Loucy (cell line): ENCODE results near the gene GKN2.

Source experiments
- H2AFZ ChIP-seq: fragments of 200-600 bp; sonication (generic); 2 replicates; pipeline ENCODE4 v1.6.0; 2016; ENCODE audit warnings: antibody characterized with exemption, mild to moderate bottlenecking, low read length, moderate library complexity
- H3F3A ChIP-seq: fragments of 200-600 bp; 2 replicates; pipeline ENCODE4 v1.6.0; 2016; ENCODE audit warnings: antibody characterized with exemption, low read depth, mild to moderate bottlenecking
- H3K27me3 ChIP-seq: fragments of 200-600 bp; sonication (generic); 2 replicates; pipeline ENCODE4 v1.6.1; 2014; ENCODE audit warnings: low read length, mild to moderate bottlenecking; ENCODE audit not compliant: insufficient read depth, poor library complexity, severe bottlenecking
- H3K36me3 ChIP-seq: fragments of 200-600 bp; sonication (generic); 2 replicates; pipeline ENCODE4 v1.6.1; 2016; ENCODE audit warnings: low read length; ENCODE audit not compliant: insufficient read depth
- H3K4me1 ChIP-seq: fragments of 200-600 bp; sonication (generic); 2 replicates; pipeline ENCODE4 v1.5.1; 2014; ENCODE audit warnings: low read length, mild to moderate bottlenecking; ENCODE audit not compliant: insufficient read depth, poor library complexity, severe bottlenecking
- H3K4me2 ChIP-seq: fragments of 200-600 bp; sonication (generic); 2 replicates; pipeline ENCODE4 v1.6.0; 2014; ENCODE audit warnings: antibody characterized with exemption, low read length, low read depth, mild to moderate bottlenecking; ENCODE audit not compliant: poor library complexity, severe bottlenecking
- H3K4me3 ChIP-seq: fragments of 200-600 bp; sonication (generic); 2 replicates; pipeline ENCODE4 v1.5.1; 2014; ENCODE audit warnings: low read length, mild to moderate bottlenecking, mixed read lengths; ENCODE audit not compliant: poor library complexity, severe bottlenecking
- H3K79me2 ChIP-seq: fragments of 200-600 bp; sonication (generic); 2 replicates; pipeline ENCODE4 v1.6.1; 2014; ENCODE audit warnings: low read length; ENCODE audit not compliant: insufficient read depth
- H3K9ac ChIP-seq: fragments of 200-600 bp; sonication (generic); 2 replicates; pipeline ENCODE4 v1.6.0; 2014; ENCODE audit warnings: mild to moderate bottlenecking, low read depth, low read length, moderate library complexity; ENCODE audit not compliant: poor library complexity, severe bottlenecking
- H3K9me2 ChIP-seq: fragments of 200-600 bp; sonication (generic); replicated peaks from 2 replicates; pipeline ENCODE4 v1.6.1; 2016; ENCODE audit warnings: low read depth, low read length, mixed read lengths
- H3K9me3 ChIP-seq: fragments of 200-600 bp; sonication (generic); 2 replicates; pipeline ENCODE4 v1.6.1; 2014; ENCODE audit warnings: mild to moderate bottlenecking, antibody characterized with exemption, low read length, low read depth; ENCODE audit not compliant: insufficient read depth
- H4K20me1 ChIP-seq: fragments of 200-600 bp; sonication (generic); 2 replicates; pipeline ENCODE4 v1.6.0; 2014; ENCODE audit warnings: antibody characterized with exemption, low read length, mild to moderate bottlenecking; ENCODE audit not compliant: insufficient read depth, poor library complexity, severe bottlenecking
- CTCF ChIP-seq: fragments of 200-600 bp; sonication (generic); conservative IDR thresholded peaks from 2 replicates; pipeline ENCODE4 v1.5.1; 2014; ENCODE audit warnings: mild to moderate bottlenecking, antibody characterized with exemption, low read length
- EZH2phosphoT487 ChIP-seq: fragments of 200-600 bp; IDR thresholded peaks from 2 replicates; pipeline ENCODE4 v1.6.1; 2018; ENCODE audit warnings: antibody characterized with exemption, mild to moderate bottlenecking, moderate library complexity, borderline replicate concordance

GKN2 gene

GRCh38 chr2:68940369-68940768, 12.3 kb downstream of the GKN2 start:
- Histone ChIP-seq H3K4me2 (no peak overlapping the region), H4K20me1 (no peaks in the 10 kb centered on the region), H3K9me3 (no peaks in the 10 kb centered on the region), H3K4me1 (peaks cover 4% of the 10 kb centered on the region), H2AFZ (no peak overlapping the region), H3K9me2 (no peaks in the 10 kb centered on the region), H3K4me3 (no peak overlapping the region), H3K79me2 (no peaks in the 10 kb centered on the region), H3K36me3 (no peaks in the 10 kb centered on the region), H3K9ac (no peak overlapping the region), H3F3A (no peaks in the 10 kb centered on the region), H3K27me3 (no peaks in the 10 kb centered on the region)
- no peak for TF ChIP-seq EZH2phosphoT487
- TF ChIP-seq CTCF: no peak

GRCh38 chr2:68939962-68940361, 12.7 kb downstream of the GKN2 start:
- Histone ChIP-seq H3K4me3 (no peak overlapping the region), H3K9ac (no peak overlapping the region), H3K4me2 (no peak overlapping the region), H3K79me2 (no peaks in the 10 kb centered on the region), H3F3A (no peaks in the 10 kb centered on the region), H3K9me3 (no peaks in the 10 kb centered on the region), H2AFZ (no peak overlapping the region), H4K20me1 (no peaks in the 10 kb centered on the region), H3K9me2 (no peaks in the 10 kb centered on the region), H3K27me3 (no peaks in the 10 kb centered on the region), H3K4me1 (peaks cover 4% of the 10 kb centered on the region), H3K36me3 (no peaks in the 10 kb centered on the region)
- TF ChIP-seq EZH2phosphoT487 (no peak), CTCF (no peak)

- H3K27me3 ChIP-seq: no peaks in the 10 kb centered on the region
- no peak overlapping the region for H3K4me3 ChIP-seq
- H3K9ac ChIP-seq: no peak overlapping the region
- no peak for TF ChIP-seq EZH2phosphoT487
- TF ChIP-seq CTCF: no peak
- no peaks in the 10 kb centered on the region for H3K9me2 ChIP-seq
- no peaks in the 10 kb centered on the region for H3F3A ChIP-seq
- H3K4me2 ChIP-seq: no peak overlapping the region
- no peaks in the 10 kb centered on the region for H3K36me3 ChIP-seq
- H3K4me1 ChIP-seq: peaks cover 4% of the 10 kb centered on the region
- H3K79me2 ChIP-seq: no peaks in the 10 kb centered on the region
- no peaks in the 10 kb centered on the region for H3K9me3 ChIP-seq
- no peaks in the 10 kb centered on the region for H4K20me1 ChIP-seq
- no peak overlapping the region for H2AFZ ChIP-seq
Observed at GRCh38 chr2:68938938-68939337, 13.8 kb downstream of the GKN2 start.
